Measurements from ENCODE around the gene PPP1R10.

- TF ChIP-seq SUZ12 (IDR thresholded peaks at IDR 0.05; ENCODE audit: extremely low read depth, insufficient read depth, insufficient read length) (no peak), YY1 (IDR thresholded peaks at IDR 0.05; ENCODE audit: insufficient read depth, insufficient read length) (no peak)
These were observed 60.8 kb downstream of the PPP1R10 start, which contains the start of gene GNL1 for GRCh38 chr6:30556066-30556905.

Data from NT2/D1 (cell line).